Panc1 (cell line): ENCODE results near the gene XRCC4. TPM values are rescaled to one million over a fixed set of nuclear protein-coding genes. Genes with fewer than 3 reads are reported as not detected.

ENCODE experiments used
- ATAC-seq: fragments of 200-7000 bp; cut with Tn5 transposase; 2 replicates; pipeline ENCODE4 v1.9.1; 2020; ENCODE audit warnings: mild to moderate bottlenecking, moderate library complexity
- BruUV-seq: library from RNA; stranded (reverse); fragments of 400-500 nt; replicated peaks from 2 replicates; lab custom pipeline; 2021; lab: Mats Ljungman, UMichigan
- CTCF ChIA-PET: fragments of 300-600 bp; sonication (Branson Sonifier 250); formaldehyde crosslinking; loops from one replicate; lab custom pipeline; 2022; ENCODE audit warnings: antibody characterized with exemption; lab: Charles Lee
- POLR2A ChIA-PET: fragments of 300-600 bp; sonication (Branson Sonifier 250); formaldehyde crosslinking; loops from one replicate; lab custom pipeline; 2022; ENCODE audit warnings: antibody characterized with exemption; lab: Charles Lee
- DNase-seq: peaks from one replicate; pipeline ENCODE4 v3.0.0-alpha.2; 2010; ENCODE audit warnings: low read depth, low spot score
- H3K27ac ChIP-seq: 2 replicates; pipeline ENCODE4 v1.5.1; 2011; ENCODE audit warnings: mild to moderate bottlenecking, low read length, inconsistent platforms
- H3K27me3 ChIP-seq: fragments of 200-500 bp; sonication (Bioruptor generic); 2 replicates; pipeline ENCODE4 v1.6.0; 2014; ENCODE audit warnings: low read length, inconsistent platforms; ENCODE audit not compliant: control insufficient read depth, insufficient read depth
- H3K36me3 ChIP-seq: fragments of 200-500 bp; sonication (Bioruptor generic); 2 replicates; pipeline ENCODE4 v1.5.1; 2014; ENCODE audit warnings: inconsistent platforms, mild to moderate bottlenecking, low read length, moderate library complexity; ENCODE audit not compliant: control insufficient read depth, insufficient read depth
- H3K4me1 ChIP-seq: 2 replicates; pipeline ENCODE4 v1.5.1; 2011; ENCODE audit warnings: inconsistent platforms, mild to moderate bottlenecking, low read length, moderate library complexity; ENCODE audit not compliant: control insufficient read depth, insufficient read depth
- H3K4me3 ChIP-seq, 2 experiments: 2 replicates each; pipeline ENCODE4 v1.5.1; 2011 to 2012; ENCODE audit warnings: low read depth in 2 of 2, low read length in 2 of 2, mild to moderate bottlenecking in 2 of 2, inconsistent platforms in 1 of 2, moderate library complexity in 1 of 2
- H3K9me3 ChIP-seq: fragments of 200-500 bp; sonication (Bioruptor generic); 2 replicates; pipeline ENCODE4 v1.5.1; 2014; ENCODE audit warnings: low read depth, mild to moderate bottlenecking, inconsistent platforms, low read length, moderate library complexity; ENCODE audit not compliant: control insufficient read depth, insufficient read depth
- CTCF ChIP-seq: fragments of 450-650 bp; IDR thresholded peaks from 2 replicates; pipeline ENCODE4 v1.5.1; 2017; ENCODE audit warnings: mild to moderate bottlenecking
- POLR2AphosphoS5 ChIP-seq: IDR thresholded peaks from 2 replicates; pipeline ENCODE4 v1.6.1; 2012; ENCODE audit warnings: mild to moderate bottlenecking, low read depth, low read length, moderate library complexity
- REST ChIP-seq, 2 experiments: IDR thresholded peaks; 2 replicates each; pipeline ENCODE4 v1.6.1; 2011 to 2012; ENCODE audit warnings: low read depth in 2 of 2, control low read depth in 1 of 2, low read length in 1 of 2, mild to moderate bottlenecking in 1 of 2, moderate library complexity in 1 of 2; ENCODE audit not compliant: insufficient read depth in 1 of 2
- SIN3A ChIP-seq: IDR thresholded peaks from 2 replicates; pipeline ENCODE4 v1.6.1; 2012; ENCODE audit warnings: low read depth, mild to moderate bottlenecking, low read length, moderate library complexity, borderline replicate concordance; ENCODE audit not compliant: insufficient read depth
- TCF7L2 ChIP-seq: IDR thresholded peaks from 2 replicates; pipeline ENCODE4 v1.6.1; 2011; ENCODE audit warnings: mild to moderate bottlenecking, low read depth, low read length, inconsistent platforms
- in situ Hi-C: cut with HindIII; loops from 2 replicates; pipeline ENCODE4 v1.10.0; 2016; ENCODE audit warnings: low sequenced_read_pairs, low pct_unique_long_range_greater_than_20kb
- intact Hi-C: fragments of 100-400 bp; cut with micrococcal nuclease; formaldehyde crosslinking; loops from one replicate; pipeline ENCODE4 v1.10.0; 2022; ENCODE audit not compliant: unreplicated experiment
- total RNA-seq: library from RNA; stranded (reverse); gene quantifications from one replicate; pipeline ENCODE4 v1.2.1, GENCODE V29; 2021; ENCODE audit not compliant: unreplicated experiment

XRCC4 gene
- total RNA-seq, 1 experiment from 2014 or later, result 12.5 TPM

- ATAC-seq, result no peak
- ChIA-PET POLR2A (no interaction called here), CTCF (no interaction called here)
- in situ Hi-C loops (no loop called here), intact Hi-C loops (no loop called here)
- no peak for DNase-seq
- Histone ChIP-seq H3K36me3 (no peaks in the 10 kb centered on the region), H3K27ac (no peak overlapping the region), H3K4me1 (0 out of 2 replicates have a peak, but pooled peaks cover 5% of the 10 kb centered on the region), H3K9me3 (peaks cover 15% of the 10 kb centered on the region; the same call in 1 of the 2 replicates), H3K4me3 (no peak overlapping the region), H3K27me3 (no peaks in the 10 kb centered on the region)
- TF ChIP-seq CTCF (no peak), TCF7L2 (no peak), SIN3A (no peak), POLR2AphosphoS5 (no peak), REST (IDR thresholded peaks at IDR 0.05; ENCODE audit: insufficient read depth in 1 of 2, low read depth in 2 of 2, low read length in 1 of 2) (no peak)
- no TSS peak for BruUV-seq
These were observed 15.3 kb downstream of the XRCC4 start for GRCh38 chr5:83092619-83093018.

- in situ Hi-C loops, result no loop called here
- H3K27ac ChIP-seq, result no peak overlapping the region
- H3K9me3 ChIP-seq, result peaks cover 15% of the 10 kb centered on the region; the same call in 1 of the 2 replicates
- no peaks in the 10 kb centered on the region for H3K36me3 ChIP-seq
- ATAC-seq (no peak), DNase-seq (no peak)
- 0 out of 2 replicates have a peak, but pooled peaks cover 8% of the 10 kb centered on the region for H3K4me1 ChIP-seq
- CTCF ChIA-PET, result no interaction called here
- POLR2A ChIA-PET, result no interaction called here
- intact Hi-C loops, result no loop called here
- TF ChIP-seq SIN3A, result no peak
- BruUV-seq, result no TSS peak
- no peaks in the 10 kb centered on the region for H3K27me3 ChIP-seq
- no peak overlapping the region for H3K4me3 ChIP-seq
These were observed 16.3 kb downstream of the XRCC4 start for GRCh38 chr5:83093692-83094091.

- ChIA-PET POLR2A (no interaction called here), CTCF (no interaction called here)
- ATAC-seq (peak; percentile 79), DNase-seq (no peak)
- Histone ChIP-seq H3K27ac (peak overlapping the region; percentile 9; the same call in 1 of the 2 replicates), H3K27me3 (no peaks in the 10 kb centered on the region), H3K4me3 (no peak overlapping the region), H3K9me3 (peaks cover 15% of the 10 kb centered on the region; the same call in 1 of the 2 replicates), H3K36me3 (no peaks in the 10 kb centered on the region), H3K4me1 (0 out of 2 replicates have a peak, but pooled peaks cover 8% of the 10 kb centered on the region)
- in situ Hi-C loops (no loop called here), intact Hi-C loops (no loop called here)
- BruUV-seq, result no TSS peak
- no peak for TF ChIP-seq POLR2AphosphoS5
- TF ChIP-seq TCF7L2, result no peak
- TF ChIP-seq REST (IDR thresholded peaks at IDR 0.05; ENCODE audit: insufficient read depth in 1 of 2, low read depth in 2 of 2, low read length in 1 of 2), result peak in 1 of 2 experiments; percentile 34; a peak in 2 of 4 replicates
- TF ChIP-seq SIN3A, result no peak
These were observed 18.0 kb downstream of the XRCC4 start for GRCh38 chr5:83095163-83095956.
